K562 (cell line): ENCODE measurements around the gene UBE2S. TPM values are rescaled to one million over a fixed set of nuclear protein-coding genes. Genes with fewer than 3 reads are reported as not detected.
A peak's percentile ranks its signal among the peaks of the same experiment; 100 is the strongest.

ENCODE experiments used
- ATAC-seq: fragments of 200-7000 bp; cut with Tn5 transposase; 3 replicates; pipeline ENCODE4 v1.9.1; 2020; ENCODE audit warnings: moderate library complexity
- BruUV-seq: library from RNA; stranded (reverse); fragments of 400-500 nt; replicated peaks from 2 replicates; lab custom pipeline; 2021; lab: Mats Ljungman, UMichigan
- CTCF ChIA-PET: fragments of 300-600 bp; formaldehyde crosslinking; extraction: SDS; loops from one replicate; lab custom pipeline; 2021; ENCODE audit warnings: low intra/inter-chr PET ratio; lab: Yijun Ruan, JAX
- POLR2A ChIA-PET: fragments of 300-600, 350-650 bp; sonication (Branson Sonifier 250); formaldehyde crosslinking; extraction: SDS; loops from one replicate; lab custom pipeline; 2021; ENCODE audit warnings: antibody characterized with exemption, inconsistent platforms; lab: Yijun Ruan, JAX
- DNase-seq, 4 experiments: peaks; one replicate each; pipeline versions ENCODE4 v3.0.0 to v3.0.0-alpha.2; 2011 to 2018; ENCODE audit warnings: low spot score in 3 of 4, mixed read lengths in 3 of 4; ENCODE audit errors: extremely low read depth in 1 of 4
- FAIRE-seq: peaks from 2 replicates; lab custom pipeline; 2011; peaks lifted over from hg19 to GRCh38; lab: Jason Lieb, UNC
- H2AFZ ChIP-seq: 2 replicates; pipeline ENCODE4 v1.6.0; 2011; ENCODE audit warnings: low read depth, low read length, control low read depth, inconsistent platforms
- H3K27ac ChIP-seq: fragments of 200-600 bp; 3 replicates; pipeline ENCODE4 v1.8.0; 2011; ENCODE audit warnings: low read depth, mild to moderate bottlenecking, control low read depth, inconsistent platforms, low read length, moderate library complexity, mixed read lengths; ENCODE audit errors: extremely low read depth
- H3K27me3 ChIP-seq, 2 experiments: fragments of 300-600 bp in 1 of 2; 2 replicates in 1 of 2; 3 replicates in 1 of 2; pipeline versions ENCODE4 v1.6.0 to v1.8.0; 2011; ENCODE audit warnings: inconsistent platforms in 2 of 2, low read length in 2 of 2, mild to moderate bottlenecking in 1 of 2, mixed read lengths in 1 of 2, moderate library complexity in 1 of 2; ENCODE audit not compliant: control insufficient read depth in 2 of 2, insufficient read depth in 2 of 2
- H3K36me3 ChIP-seq: fragments of 300-600 bp; 3 replicates; pipeline ENCODE4 v1.8.0; 2011; ENCODE audit warnings: mild to moderate bottlenecking, low read length, inconsistent platforms; ENCODE audit not compliant: control insufficient read depth, insufficient read depth
- H3K4me1 ChIP-seq, 2 experiments: fragments of 200-600 bp in 1 of 2; replicated peaks in 1 of 2; 2 replicates in 1 of 2; 3 replicates in 1 of 2; pipeline versions ENCODE4 v1.5.1 to v1.8.0; 2011; ENCODE audit warnings: inconsistent platforms in 2 of 2, low read length in 2 of 2, mild to moderate bottlenecking in 1 of 2, mixed read lengths in 1 of 2, moderate library complexity in 1 of 2; ENCODE audit not compliant: control insufficient read depth in 2 of 2, insufficient read depth in 2 of 2
- H3K4me2 ChIP-seq: 2 replicates; pipeline ENCODE4 v1.6.1; 2011; ENCODE audit warnings: low read length, control low read depth, inconsistent platforms, mixed read lengths; ENCODE audit not compliant: insufficient read depth
- H3K4me3 ChIP-seq: fragments of 200-600 bp; sonication (generic), shearing (Covaris generic); 2 replicates; pipeline ENCODE4 v1.5.1; 2016; ENCODE audit warnings: control low read depth, inconsistent platforms
- H3K79me2 ChIP-seq: fragments of 200-600 bp; 3 replicates; pipeline ENCODE4 v1.8.0; 2011; ENCODE audit warnings: low read length, inconsistent platforms; ENCODE audit not compliant: control insufficient read depth, insufficient read depth
- H3K9ac ChIP-seq, 2 experiments: 2 replicates each; pipeline versions ENCODE4 v1.6.0 to v1.6.1; 2011; ENCODE audit warnings: low read depth in 2 of 2, low read length in 2 of 2, control low read depth in 1 of 2, inconsistent platforms in 1 of 2, mild to moderate bottlenecking in 1 of 2, mixed read lengths in 1 of 2; ENCODE audit not compliant: insufficient read depth in 1 of 2
- H3K9me1 ChIP-seq: one replicate; pipeline ENCODE4 v1.6.0; 2011; ENCODE audit warnings: inconsistent platforms, mild to moderate bottlenecking, low read length, moderate library complexity; ENCODE audit not compliant: control insufficient read depth, insufficient read depth
- H3K9me3 ChIP-seq: replicated peaks from 2 replicates; pipeline ENCODE4 v1.5.1; 2011; ENCODE audit warnings: low read depth, low read length, inconsistent platforms; ENCODE audit not compliant: control insufficient read depth, insufficient read depth
- H4K20me1 ChIP-seq: replicated peaks from 2 replicates; pipeline ENCODE4 v1.6.1; 2011; ENCODE audit warnings: low read length, inconsistent platforms, mixed read lengths; ENCODE audit not compliant: control insufficient read depth, insufficient read depth
- ADNP ChIP-seq: fragments of 200-800 bp; sonication (Bioruptor generic); IDR thresholded peaks from 2 replicates; pipeline ENCODE4 v1.6.1; 2016; ENCODE audit warnings: missing genetic modification characterization, missing compliant biosample characterization
- GABPB2 ChIP-seq: fragments of 250-450 bp; sonication (Bioruptor Pico); conservative IDR thresholded peaks from 2 replicates; pipeline ENCODE4 v1.5.1; 2021; ENCODE audit warnings: mild to moderate bottlenecking
- HNRNPLL ChIP-seq: fragments of 200-400 bp; formaldehyde crosslinking; IDR thresholded peaks from 2 replicates; pipeline ENCODE4 v1.6.1; 2017; ENCODE audit warnings: low read length, low read depth, mild to moderate bottlenecking; ENCODE audit not compliant: poor library complexity, severe bottlenecking
- KLF13 ChIP-seq: fragments of 450-650 bp; IDR thresholded peaks from 2 replicates; pipeline ENCODE4 v1.6.1; 2016; ENCODE audit warnings: missing genetic modification characterization, low read depth, mild to moderate bottlenecking, missing compliant biosample characterization, moderate library complexity, borderline replicate concordance
- NR3C1 ChIP-seq: sonication (generic); formaldehyde crosslinking; IDR thresholded peaks from 2 replicates; pipeline ENCODE4 v1.8.1; 2022; ENCODE audit warnings: missing genetic modification reagents
- PBX2 ChIP-seq, 2 experiments: IDR thresholded peaks in 1 of 2; conservative IDR thresholded peaks in 1 of 2; 2 replicates each; pipeline ENCODE4 v1.6.1; 2016; ENCODE audit warnings: low read depth in 2 of 2, mild to moderate bottlenecking in 1 of 2, missing compliant biosample characterization in 1 of 2, missing genetic modification characterization in 1 of 2, moderate library complexity in 1 of 2
- RBM17 ChIP-seq: fragments of 200-400 bp; formaldehyde crosslinking; IDR thresholded peaks from 2 replicates; pipeline ENCODE4 v1.6.1; 2017; ENCODE audit warnings: low read depth, mild to moderate bottlenecking, low read length, borderline replicate concordance
- SIN3A ChIP-seq, 2 experiments: fragments of 150-350 bp in 1 of 2; IDR thresholded peaks; 2 replicates each; pipeline ENCODE4 v1.6.1; 2011 to 2016; ENCODE audit warnings: borderline replicate concordance in 2 of 2, low read depth in 2 of 2, low read length in 2 of 2, mild to moderate bottlenecking in 2 of 2, moderate library complexity in 2 of 2; ENCODE audit not compliant: control insufficient read depth in 1 of 2
- SIX5 ChIP-seq, 2 experiments: IDR thresholded peaks; 2 replicates each; pipeline ENCODE4 v1.6.1; 2011; ENCODE audit warnings: low read length in 2 of 2, borderline replicate concordance in 1 of 2, low read depth in 1 of 2, mild to moderate bottlenecking in 1 of 2, moderate library complexity in 1 of 2; ENCODE audit not compliant: insufficient read depth in 1 of 2
- SMAD4 ChIP-seq: fragments of 250-450 bp; sonication (Bioruptor Pico); conservative IDR thresholded peaks from 2 replicates; pipeline ENCODE4 v1.8.0; 2021; ENCODE audit warnings: inconsistent platforms, mild to moderate bottlenecking, moderate library complexity
- TCF3 ChIP-seq: sonication (generic); formaldehyde crosslinking; IDR thresholded peaks from 2 replicates; pipeline ENCODE4 v1.4.0; 2020; ENCODE audit warnings: mild to moderate bottlenecking, missing genetic modification reagents
- THRB ChIP-seq: fragments of 450-650 bp; formaldehyde crosslinking; conservative IDR thresholded peaks from 2 replicates; pipeline ENCODE4 v1.4.0; 2022; ENCODE audit warnings: mild to moderate bottlenecking, missing genetic modification characterization
- U2AF1 ChIP-seq: fragments of 200-400 bp; formaldehyde crosslinking; optimal IDR thresholded peaks from 2 replicates; pipeline ENCODE3; 2017; ENCODE audit warnings: mild to moderate bottlenecking, low read depth, low read length, moderate library complexity
- ZBTB8A ChIP-seq: fragments of 450-650 bp; IDR thresholded peaks from 2 replicates; pipeline ENCODE4 v1.6.1; 2018; ENCODE audit warnings: mild to moderate bottlenecking, moderate library complexity; ENCODE audit not compliant: partially characterized antibody
- ZNF133 ChIP-seq: fragments of 250-450 bp; sonication (Bioruptor Pico); IDR thresholded peaks from 2 replicates; pipeline ENCODE4 v1.4.0; 2020; ENCODE audit warnings: mild to moderate bottlenecking
- ZNF561 ChIP-seq: fragments of 450-650 bp; formaldehyde crosslinking; conservative IDR thresholded peaks from 2 replicates; pipeline ENCODE4 v1.4.0; 2020; ENCODE audit warnings: mild to moderate bottlenecking, moderate library complexity
- WGBS: fragments of 100-300 bp; shearing (Covaris generic); methylation state at CpG from one replicate; pipeline ENCODE4 v1.1.6; 2016; ENCODE audit warnings: low coverage, mixed read lengths; ENCODE audit not compliant: insufficient coverage; ENCODE audit errors: missing lambda C conversion rate; 5-methylcytosine and 5-hydroxymethylcytosine counted together
- in situ Hi-C: fragments of 300-500 bp; cut with MboI; formaldehyde crosslinking; loops from 4 replicates; pipeline ENCODE4 v1.15.0; 2018; ENCODE audit warnings: inconsistent platforms, mixed read lengths
- intact Hi-C: fragments of 100-400 bp; cut with micrococcal nuclease; formaldehyde crosslinking; loops from 2 replicates; pipeline ENCODE4 v1.14.2; 2022
- polyA plus RNA-seq, 8 experiments: library from polyadenylated mRNA; depleted of rRNA in 4 of 8; stranded (reverse) in 5 of 8; unstranded in 3 of 8; fragments of >200 nt; fragmentation: Nextera tagmentation in 2 of 8; fragmentation: Illumina TruSeq in 1 of 8; extraction: Ambion mirVana in 2 of 8; extraction: Trizol in 1 of 8; gene quantifications; 2 replicates each; pipeline versions ENCODE4 v1.2.1 to v1.2.3, GENCODE V29; 2011 to 2014; ENCODE audit warnings: inconsistent platforms in 1 of 8, missing spikeins in 1 of 8
- total RNA-seq, 7 experiments: library from RNA; depleted of rRNA in 6 of 7; stranded (reverse); fragments of >200 nt in 6 of 7; fragmentation: Illumina TruSeq in 2 of 7; extraction: Trizol in 2 of 7; gene quantifications; 2 replicates each; pipeline versions ENCODE4 v1.2.1 to v1.2.3, GENCODE V29; 2011 to 2021; ENCODE audit warnings: low replicate concordance in 1 of 7

UBE2S gene
- total and polyA plus RNA-seq, 9 of the 15 experiments (the other 6 are each of a cell fraction or from before 2014, with no cell fraction given), result 1.5 to 1,305 (median 157) TPM

- TF ChIP-seq GABPB2 (CRISPR knock-in tag), result no peak
Observed at GRCh38 chr19:55435020-55435419, 27.4 kb upstream of the UBE2S start (continued).

- H4K20me1 ChIP-seq, result peaks cover 13% of the 10 kb centered on the region
- no TSS peak for BruUV-seq
- WGBS, result 38% methylated on average over 2 of the region's 4 CpGs
- no peak overlapping the region; the same call in 2 of the 3 replicates for H3K27ac ChIP-seq
- in situ Hi-C loops, result loop anchor here (25.0 kb wide), 1 partner anchor 772 kb away; the partner anchor contains the start of gene LILRB4
- H3K9ac ChIP-seq, result no peak overlapping the region
- no peaks in the 10 kb centered on the region for H3K36me3 ChIP-seq
- H3K9me3 ChIP-seq, result no peaks in the 10 kb centered on the region
- H3K4me2 ChIP-seq, result no peak overlapping the region
- peaks cover 0 to 18% of the 10 kb centered on the region in 2 experiments; a peak in 3 of 5 replicates for H3K4me1 ChIP-seq
- H3K9me1 ChIP-seq, result no peaks in the 10 kb centered on the region
- H2AFZ ChIP-seq, result no peak overlapping the region
- POLR2A ChIA-PET, result no interaction called here
- DNase-seq (no peak), FAIRE-seq (no peak), ATAC-seq (no peak)
- no peaks in the 10 kb centered on the region for H3K79me2 ChIP-seq
- peaks cover 0 to 13% of the 10 kb centered on the region in 2 experiments; a peak in 2 of 5 replicates for H3K27me3 ChIP-seq
- no peak overlapping the region for H3K4me3 ChIP-seq
- intact Hi-C loops, result no loop called here
- CTCF ChIA-PET, result no interaction called here
- TF ChIP-seq HNRNPLL (no peak), ZBTB8A (no peak), KLF13 (tag) (no peak), RBM17 (no peak), SIN3A (IDR thresholded peaks at IDR 0.05; ENCODE audit: borderline replicate concordance in 2 of 2, control insufficient read depth in 1 of 2, low read depth in 2 of 2, low read length in 2 of 2) (no peak), NR3C1 (no peak), ZNF133 (CRISPR knock-in tag) (no peak), PBX2 (CRISPR knock-in tag; IDR thresholded peaks at IDR 0.05; ENCODE audit: low read depth) (no peak), PBX2 (tag; conservative IDR thresholded peaks at IDR 0.05; ENCODE audit: low read depth) (no peak), ADNP (tag) (peak; percentile 42; the same call in 1 of the 2 replicates), THRB (CRISPR knock-in tag) (peak; percentile 43; the same call in 1 of the 2 replicates), SIX5 (IDR thresholded peaks at IDR 0.05; ENCODE audit: borderline replicate concordance in 1 of 2, insufficient read depth in 1 of 2, low read depth in 1 of 2, low read length in 2 of 2) (no peak), TCF3 (CRISPR knock-in tag) (no peak), ZNF561 (no peak), U2AF1 (no peak), SMAD4 (CRISPR knock-in tag) (no peak)
Observed at GRCh38 chr19:55434356-55434919, 26.9 kb upstream of the UBE2S start.
